Adrenal gland (tissue), 5 donors: Measurements from ENCODE around the gene MYO18B.

ENCODE experiments used
- POLR2A ChIP-seq, 2 donors: fragments of 450-650 bp; IDR thresholded peaks; one replicate each; pipeline ENCODE4 v1.6.1; 2017; ENCODE audit warnings: antibody characterized with exemption in 2 of 2, mild to moderate bottlenecking in 2 of 2, moderate library complexity in 1 of 2
- TF ChIP-seq, protein P1 (sequence below), 6 experiments: fragments of 450-650 bp in 4 of 6; fragments of 200-600 bp in 2 of 6; sonication (generic) in 1 of 6; IDR thresholded peaks; 1 replicate in 5 of 6; 2 replicates in 1 of 6; pipeline versions ENCODE4 v1.5.1 to v1.8.0; 2016 to 2021; ENCODE audit warnings: antibody characterized with exemption in 6 of 6, mild to moderate bottlenecking in 2 of 6, moderate library complexity in 1 of 6
- donor health status: DM: no; HTN: no; CAD: no.

- TF ChIP-seq, protein P1, sequence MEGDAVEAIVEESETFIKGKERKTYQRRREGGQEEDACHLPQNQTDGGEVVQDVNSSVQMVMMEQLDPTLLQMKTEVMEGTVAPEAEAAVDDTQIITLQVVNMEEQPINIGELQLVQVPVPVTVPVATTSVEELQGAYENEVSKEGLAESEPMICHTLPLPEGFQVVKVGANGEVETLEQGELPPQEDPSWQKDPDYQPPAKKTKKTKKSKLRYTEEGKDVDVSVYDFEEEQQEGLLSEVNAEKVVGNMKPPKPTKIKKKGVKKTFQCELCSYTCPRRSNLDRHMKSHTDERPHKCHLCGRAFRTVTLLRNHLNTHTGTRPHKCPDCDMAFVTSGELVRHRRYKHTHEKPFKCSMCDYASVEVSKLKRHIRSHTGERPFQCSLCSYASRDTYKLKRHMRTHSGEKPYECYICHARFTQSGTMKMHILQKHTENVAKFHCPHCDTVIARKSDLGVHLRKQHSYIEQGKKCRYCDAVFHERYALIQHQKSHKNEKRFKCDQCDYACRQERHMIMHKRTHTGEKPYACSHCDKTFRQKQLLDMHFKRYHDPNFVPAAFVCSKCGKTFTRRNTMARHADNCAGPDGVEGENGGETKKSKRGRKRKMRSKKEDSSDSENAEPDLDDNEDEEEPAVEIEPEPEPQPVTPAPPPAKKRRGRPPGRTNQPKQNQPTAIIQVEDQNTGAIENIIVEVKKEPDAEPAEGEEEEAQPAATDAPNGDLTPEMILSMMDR (IDR thresholded peaks at IDR 0.05) = no peak
- no peak for TF ChIP-seq POLR2A (IDR thresholded peaks at IDR 0.05)
These were observed 1.1 kb downstream of the MYO18B start for GRCh38 chr22:25742918-25743708.
